IPS-NIHi11 (cell line): ENCODE data around the gene MUC12.
"Not testable (repeated sequence)": the region's sequence is repeated elsewhere in the genome, so short reads cannot be mapped to it uniquely, and the experiment has no call there.

Source experiments
- DNase-seq: peaks from one replicate; pipeline ENCODE4 v3.0.0; 2012; ENCODE audit warnings: mixed read lengths, low spot score

The MUC12 gene

GRCh38 chr7:100969066-100969615, at the start of gene MUC12:
MUC12 (plus strand) TSS chr7:100969565; CDS start chr7:100969623, 58 bp downstream.
- DNase-seq: no peak

- not testable (repeated sequence) for DNase-seq
These were observed 49.5 kb upstream of the MUC12 start for GRCh38 chr7:100919779-100920437.

GRCh38 chr7:100921039-100921438, 48.3 kb upstream of the MUC12 start:
- DNase-seq: no peak

GRCh38 chr7:100923616-100924015, 45.7 kb upstream of the MUC12 start:
- DNase-seq: not testable (repeated sequence)

- no peak for DNase-seq
These were observed 39.6 kb upstream of the MUC12 start for GRCh38 chr7:100929808-100930174.

- DNase-seq: no peak
These were observed 35.6 kb upstream of the MUC12 start for GRCh38 chr7:100933734-100934133.

- DNase-seq: not testable (repeated sequence)
These were observed 34.0 kb upstream of the MUC12 start for GRCh38 chr7:100935381-100935780.

GRCh38 chr7:100936167-100936566, 33.2 kb upstream of the MUC12 start:
- not testable (repeated sequence) for DNase-seq

- DNase-seq: no peak
These were observed 27.2 kb upstream of the MUC12 start for GRCh38 chr7:100942045-100942774.

- no peak for DNase-seq
These were observed 25.7 kb upstream of the MUC12 start for GRCh38 chr7:100943693-100944092.

- DNase-seq: no peak
These were observed 25.2 kb upstream of the MUC12 start for GRCh38 chr7:100944138-100944537.

GRCh38 chr7:100946111-100946510, 23.3 kb upstream of the MUC12 start:
- DNase-seq: no peak

- DNase-seq: no peak
These were observed 22.5 kb upstream of the MUC12 start for GRCh38 chr7:100946766-100947365.

- no peak for DNase-seq
These were observed 21.6 kb upstream of the MUC12 start for GRCh38 chr7:100947792-100948191.

GRCh38 chr7:100949227-100949932, 20.0 kb upstream of the MUC12 start, which contains the start of gene MUC3A:
MUC3A (plus strand) TSS chr7:100949534; CDS start chr7:100949625, 91 bp downstream.
- no peak for DNase-seq

GRCh38 chr7:100949933-100950443, 19.4 kb upstream of the MUC12 start:
- no peak for DNase-seq

- DNase-seq: peak; percentile 91
These were observed 18.2 kb upstream of the MUC12 start for GRCh38 chr7:100951172-100951571.

GRCh38 chr7:100951888-100952560, 17.3 kb upstream of the MUC12 start:
- no peak for DNase-seq

- no peak for DNase-seq
These were observed 16.7 kb upstream of the MUC12 start for GRCh38 chr7:100952641-100953040.

- DNase-seq: peak; percentile 27
These were observed 11.4 kb upstream of the MUC12 start for GRCh38 chr7:100957832-100958421.

- DNase-seq: peak; percentile 1
These were observed 9.5 kb upstream of the MUC12 start for GRCh38 chr7:100959894-100960293.
